Liver (tissue), 9 donors: ENCODE measurements around the gene PCDH9. TPM values are rescaled to one million over a fixed set of nuclear protein-coding genes. Genes with fewer than 3 reads are reported as not detected.

ENCODE experiments used
- DNase-seq: peaks from one replicate; pipeline ENCODE4 v3.0.0-alpha.2; 2017; ENCODE audit warnings: low spot score
- H3K27ac ChIP-seq, 2 donors: one replicate each; pipeline ENCODE4 v1.7.0; 2013; ENCODE audit warnings: inconsistent platforms in 2 of 2, low read length in 2 of 2, control low read depth in 1 of 2, low read depth in 1 of 2, mild to moderate bottlenecking in 1 of 2
- H3K27me3 ChIP-seq, 4 donors: one replicate each; pipeline versions ENCODE4 v1.6.1 to v1.7.0; 2013; ENCODE audit warnings: low read length in 3 of 4, inconsistent platforms in 1 of 4, mild to moderate bottlenecking in 1 of 4, moderate library complexity in 1 of 4; ENCODE audit not compliant: control insufficient read depth in 4 of 4, insufficient read depth in 4 of 4
- H3K36me3 ChIP-seq, 4 donors: one replicate each; pipeline versions ENCODE4 v1.6.1 to v1.7.0; 2013; ENCODE audit warnings: low read length in 3 of 4, mild to moderate bottlenecking in 3 of 4, low read depth in 1 of 4, moderate library complexity in 1 of 4; ENCODE audit not compliant: control insufficient read depth in 4 of 4, insufficient read depth in 3 of 4
- H3K4me1 ChIP-seq, 4 donors: one replicate each; pipeline versions ENCODE4 v1.6.1 to v1.7.0; 2013; ENCODE audit warnings: low read length in 3 of 4, mild to moderate bottlenecking in 3 of 4, moderate library complexity in 1 of 4; ENCODE audit not compliant: control insufficient read depth in 4 of 4, insufficient read depth in 4 of 4
- H3K4me3 ChIP-seq, 3 donors: one replicate each; pipeline versions ENCODE4 v1.6.1 to v1.7.0; 2013; ENCODE audit warnings: low read length in 3 of 3, control low read depth in 1 of 3, low read depth in 1 of 3, mild to moderate bottlenecking in 1 of 3
- H3K9ac ChIP-seq, 2 donors: one replicate each; pipeline ENCODE4 v1.7.0; 2013; ENCODE audit warnings: low read length in 2 of 2, mild to moderate bottlenecking in 2 of 2, moderate library complexity in 2 of 2, control low read depth in 1 of 2, low read depth in 1 of 2
- H3K9me3 ChIP-seq, 4 donors: one replicate each; pipeline versions ENCODE4 v1.6.1 to v1.7.0; 2013; ENCODE audit warnings: low read length in 3 of 4; ENCODE audit not compliant: control insufficient read depth in 4 of 4
- ATF3 ChIP-seq: IDR thresholded peaks from 2 replicates; pipeline ENCODE4 v1.6.1; 2016; ENCODE audit warnings: antibody characterized with exemption
- CTCF ChIP-seq: fragments of 150-350 bp; IDR thresholded peaks from 2 replicates; pipeline ENCODE4 v1.5.1; 2017; ENCODE audit warnings: improper control_type of control experiment, low read depth, low read length; ENCODE audit not compliant: missing input control
- EGR1 ChIP-seq, 2 donors: IDR thresholded peaks; 2 replicates each; pipeline ENCODE4 v1.6.1; 2016 to 2018; ENCODE audit warnings: antibody characterized with exemption in 2 of 2, low read depth in 2 of 2
- FOXA1 ChIP-seq: IDR thresholded peaks from 2 replicates; pipeline ENCODE4 v1.6.1; 2016; ENCODE audit warnings: antibody characterized with exemption
- FOXA2 ChIP-seq: IDR thresholded peaks from 2 replicates; pipeline ENCODE4 v1.6.1; 2016; ENCODE audit warnings: antibody characterized with exemption
- HNF4A ChIP-seq, 2 donors: conservative IDR thresholded peaks; 2 replicates each; pipeline ENCODE4 v1.6.1; 2016; ENCODE audit warnings: antibody characterized with exemption in 2 of 2, mild to moderate bottlenecking in 2 of 2
- HNF4G ChIP-seq: IDR thresholded peaks from 2 replicates; pipeline ENCODE4 v1.6.1; 2016; ENCODE audit warnings: antibody characterized with exemption
- JUND ChIP-seq, 2 donors: IDR thresholded peaks; 2 replicates each; pipeline ENCODE4 v1.6.1; 2016; ENCODE audit warnings: antibody characterized with exemption in 2 of 2
- MAX ChIP-seq: IDR thresholded peaks from 2 replicates; pipeline ENCODE4 v1.6.1; 2016; ENCODE audit warnings: antibody characterized with exemption
- NR2F2 ChIP-seq: IDR thresholded peaks from 2 replicates; pipeline ENCODE4 v1.6.1; 2016; ENCODE audit warnings: antibody characterized with exemption
- RAD21 ChIP-seq, 2 donors: IDR thresholded peaks; 2 replicates each; pipeline ENCODE4 v1.6.1; 2016; ENCODE audit warnings: antibody characterized with exemption in 2 of 2, mild to moderate bottlenecking in 2 of 2
- REST ChIP-seq: IDR thresholded peaks from 2 replicates; pipeline ENCODE4 v1.6.1; 2016; ENCODE audit warnings: antibody characterized with exemption, mild to moderate bottlenecking
- TAF1 ChIP-seq: conservative IDR thresholded peaks from 2 replicates; pipeline ENCODE4 v1.6.1; 2016; ENCODE audit warnings: antibody characterized with exemption, mild to moderate bottlenecking
- YY1 ChIP-seq: IDR thresholded peaks from 2 replicates; pipeline ENCODE4 v1.6.1; 2016; ENCODE audit warnings: antibody characterized with exemption, mild to moderate bottlenecking
- WGBS: extraction: QIAGEN DNeasy Blood & Tissue Kit; methylation state at CpG from one replicate; pipeline ENCODE4 v1.1.7; 2013; 5-methylcytosine and 5-hydroxymethylcytosine counted together
- polyA plus RNA-seq, 2 donors: library from polyadenylated mRNA; stranded (reverse) in 1 of 2; unstranded in 1 of 2; fragments of 200-250 nt in 1 of 2; fragments of >200 nt in 1 of 2; fragmentation: Nextera tagmentation in 1 of 2; extraction: Ambion mirVana in 1 of 2; gene quantifications; one replicate each; pipeline versions ENCODE4 v1.2.1 to v1.2.3, GENCODE V29; 2013 to 2015
- total RNA-seq, 2 donors: library from RNA; depleted of rRNA; stranded (reverse); fragments of >200 nt; gene quantifications; one replicate each; pipeline ENCODE4 v1.2.3, GENCODE V29; 2014
- donor health status: healthy.
- donor health status: healthy.
- donor health status: healthy.
- donor health status: healthy.
- donor health status: healthy.

The PCDH9 gene
- total and polyA plus RNA-seq, 4 donors: 0.90 to 4.0 (median 2.2) TPM

- no peak for TF ChIP-seq HNF4A (conservative IDR thresholded peaks at IDR 0.05)
- no peak for TF ChIP-seq FOXA1
- no peak for TF ChIP-seq TAF1
- no peak for TF ChIP-seq NR2F2
- TF ChIP-seq RAD21 (IDR thresholded peaks at IDR 0.05): no peak
Observed at GRCh38 chr13:66663711-66664110, 566.4 kb downstream of the PCDH9 start (continued).

- no peak overlapping the region for H3K27ac ChIP-seq
- no peaks in the 10 kb centered on the region for H3K27me3 ChIP-seq
- H3K9me3 ChIP-seq: no peaks in the 10 kb centered on the region
- H3K36me3 ChIP-seq: no peaks in the 10 kb centered on the region
- WGBS: 72% methylated on average over 2 of the region's 2 CpGs
- TF ChIP-seq JUND (IDR thresholded peaks at IDR 0.05): no peak
- no peak for TF ChIP-seq CTCF
- no peak overlapping the region for H3K9ac ChIP-seq
- H3K4me3 ChIP-seq: no peak overlapping the region
- no peak for DNase-seq
- no peaks in the 10 kb centered on the region for H3K4me1 ChIP-seq
Observed at GRCh38 chr13:66663206-66663605, 566.9 kb downstream of the PCDH9 start.

- H3K27ac ChIP-seq: no peak overlapping the region
- no peak overlapping the region for H3K4me3 ChIP-seq
- no peak overlapping the region for H3K9ac ChIP-seq
- H3K27me3 ChIP-seq: no peaks in the 10 kb centered on the region
- H3K36me3 ChIP-seq: no peaks in the 10 kb centered on the region
- 86% methylated on average over 2 of the region's 2 CpGs for WGBS
- no peaks in the 10 kb centered on the region for H3K4me1 ChIP-seq
- TF ChIP-seq EGR1 (IDR thresholded peaks at IDR 0.05; ENCODE audit: low read depth in 2 of 2): no peak
- TF ChIP-seq CTCF: no peak
- no peak for TF ChIP-seq YY1
- TF ChIP-seq MAX: no peak
- no peak for TF ChIP-seq RAD21 (IDR thresholded peaks at IDR 0.05)
- no peak for TF ChIP-seq ATF3
- no peak for TF ChIP-seq FOXA2
- no peak for TF ChIP-seq JUND (IDR thresholded peaks at IDR 0.05)
- no peak for TF ChIP-seq HNF4G
- TF ChIP-seq TAF1: no peak
- TF ChIP-seq HNF4A (conservative IDR thresholded peaks at IDR 0.05): no peak
- no peak for TF ChIP-seq REST
- no peak for TF ChIP-seq FOXA1
- no peak for DNase-seq
- no peaks in the 10 kb centered on the region for H3K9me3 ChIP-seq
Observed at GRCh38 chr13:66661336-66661735, 568.8 kb downstream of the PCDH9 start.
